HG03565 (cell line): ENCODE results near the gene MAMSTR.
A peak's percentile ranks its signal among the peaks of the same experiment; 100 is the strongest.
"Not testable (repeated sequence)": the region's sequence is repeated elsewhere in the genome, so short reads cannot be mapped to it uniquely, and the experiment has no call there.

ENCODE experiments used
- ATAC-seq: cut with Tn5 transposase; IDR thresholded peaks from one replicate; pipeline ENCODE4 v1.9.1; 2021; ENCODE audit warnings: mild to moderate bottlenecking, moderate library complexity; ENCODE audit not compliant: unreplicated experiment

MAMSTR gene

DNA sequence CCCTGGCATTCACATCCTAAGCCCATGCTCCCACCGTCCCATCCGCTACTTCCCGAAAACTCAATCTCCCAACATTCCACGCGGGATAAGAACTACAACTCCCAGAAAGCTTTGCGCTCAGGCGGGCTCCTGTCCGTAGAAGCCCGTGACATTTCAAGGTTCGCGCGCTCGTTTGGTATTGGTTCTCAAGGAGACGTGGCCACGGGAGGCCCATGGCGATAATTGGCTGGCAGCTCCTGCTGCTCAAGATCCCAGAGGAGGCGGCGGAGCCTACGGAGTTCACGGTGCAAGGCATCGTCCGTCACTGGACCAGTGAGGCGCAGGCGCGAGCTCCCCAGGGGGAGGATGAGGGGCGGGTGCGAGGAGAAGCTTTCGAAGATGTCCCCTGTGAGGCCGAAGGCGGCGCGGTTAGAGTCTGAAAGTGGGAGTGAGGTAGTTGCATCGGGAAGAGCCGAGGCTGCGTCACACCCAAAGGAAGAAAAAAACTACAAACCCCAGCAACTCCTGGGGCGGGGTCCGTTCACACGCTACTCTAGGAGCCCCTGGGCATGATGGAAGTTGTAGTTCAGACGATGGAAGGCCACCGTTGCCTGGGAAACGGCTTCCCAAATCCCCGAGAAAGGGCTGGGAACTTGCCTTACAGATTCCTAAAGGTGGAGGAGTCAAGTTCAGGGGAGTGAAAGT is 1.2 kb upstream of the MAMSTR start:
- peak; percentile 82 for ATAC-seq

DNA sequence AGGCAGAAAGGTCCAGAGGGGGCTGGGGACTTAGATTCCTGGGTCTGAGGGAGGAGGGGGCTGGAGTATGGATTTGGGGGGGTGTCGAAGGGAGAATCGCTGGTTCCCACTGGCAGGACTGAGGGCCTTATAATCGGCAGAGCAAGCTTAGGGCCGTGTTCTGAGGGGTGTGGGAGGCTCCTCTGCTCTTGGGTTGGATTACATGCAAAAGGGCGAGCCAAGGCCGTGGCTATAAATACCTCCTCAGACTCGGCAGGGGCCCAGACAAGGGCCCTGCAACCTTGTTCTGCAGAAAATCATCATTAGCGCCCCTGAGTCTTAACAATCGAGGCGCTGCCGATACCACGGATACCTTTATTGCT is 707 bp upstream of the MAMSTR start:
- no peak for ATAC-seq

DNA sequence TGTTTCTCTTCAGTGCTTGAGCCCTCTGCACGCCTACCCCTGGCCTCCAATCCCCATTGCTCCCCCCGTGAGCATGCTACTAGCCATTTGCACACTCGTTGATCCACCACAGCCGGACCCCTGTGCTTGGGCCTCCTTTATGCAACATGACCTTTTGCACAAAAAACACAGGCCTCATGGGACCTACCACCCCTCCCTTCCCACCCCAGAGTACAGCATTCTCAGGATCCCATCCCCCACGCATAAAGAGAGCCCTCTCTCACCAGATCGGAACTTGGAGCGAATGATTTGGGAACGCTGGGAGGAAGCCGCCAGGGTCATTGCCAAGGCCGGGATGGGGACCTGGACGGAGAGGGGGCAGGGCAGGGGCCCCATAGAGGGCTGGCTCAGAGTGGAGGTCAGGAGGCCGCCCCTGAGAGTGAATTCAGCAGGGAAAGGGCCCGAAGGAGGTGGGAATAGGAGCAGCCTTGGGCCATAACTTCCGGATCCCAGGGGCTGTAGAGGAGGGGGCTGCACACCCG is 754 bp downstream of the MAMSTR start:
- no peak for ATAC-seq

DNA sequence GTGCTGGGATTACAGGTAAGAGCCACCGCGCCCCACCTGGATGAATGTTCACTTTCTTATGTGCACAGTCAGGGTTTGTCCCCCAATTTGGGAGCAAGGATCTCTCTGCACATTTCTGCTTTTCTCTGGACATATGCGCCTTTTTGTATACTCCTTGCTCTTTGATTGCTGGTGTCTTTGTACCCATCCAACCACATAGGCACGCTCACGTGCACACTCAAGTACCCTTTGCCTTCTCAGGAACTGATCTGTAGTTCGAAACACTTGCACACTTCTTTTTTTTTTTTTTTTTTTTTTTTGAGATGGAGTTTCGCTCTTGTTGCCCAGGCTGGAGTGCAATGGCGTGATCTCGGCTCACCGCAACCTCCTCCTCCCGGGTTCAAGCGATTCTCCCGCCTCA is 1.4 kb downstream of the MAMSTR start:
- not testable (repeated sequence) for ATAC-seq

DNA sequence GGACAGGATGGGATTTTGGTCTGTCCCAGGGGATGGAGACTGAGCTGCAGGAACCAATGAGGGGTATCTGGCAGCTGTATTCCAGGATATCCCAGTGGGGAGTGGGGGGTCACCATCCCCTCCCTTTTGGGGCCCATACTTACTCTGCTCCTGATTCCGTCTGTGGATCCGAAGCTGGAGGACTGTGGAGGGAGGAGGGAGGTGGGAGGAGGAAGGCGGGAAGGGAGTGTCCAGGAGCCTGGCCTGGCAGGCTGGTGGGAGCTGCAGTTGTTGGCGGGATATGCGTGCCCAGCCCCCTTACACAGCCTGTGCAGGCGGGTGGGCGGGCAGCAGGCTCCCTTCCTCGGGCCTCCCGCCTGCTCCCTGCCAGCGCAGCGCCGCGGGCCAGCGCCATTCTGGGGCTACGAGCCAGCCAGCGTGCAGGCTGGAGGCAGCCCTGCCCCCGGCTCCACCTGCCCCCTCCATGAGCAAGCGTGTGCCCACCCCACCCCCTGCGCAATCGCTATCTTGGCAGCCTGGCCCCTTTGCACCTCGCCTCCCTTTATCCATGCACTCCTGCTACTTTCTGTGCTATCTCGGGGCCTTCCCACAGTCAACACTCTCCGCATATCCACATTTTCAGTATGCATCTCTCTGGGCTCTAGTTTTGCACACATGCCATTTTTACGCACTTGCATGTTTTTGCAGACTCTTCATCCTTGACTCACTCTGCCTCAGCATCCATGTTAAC is 2.8 kb downstream of the MAMSTR start:
- ATAC-seq: no peak

DNA sequence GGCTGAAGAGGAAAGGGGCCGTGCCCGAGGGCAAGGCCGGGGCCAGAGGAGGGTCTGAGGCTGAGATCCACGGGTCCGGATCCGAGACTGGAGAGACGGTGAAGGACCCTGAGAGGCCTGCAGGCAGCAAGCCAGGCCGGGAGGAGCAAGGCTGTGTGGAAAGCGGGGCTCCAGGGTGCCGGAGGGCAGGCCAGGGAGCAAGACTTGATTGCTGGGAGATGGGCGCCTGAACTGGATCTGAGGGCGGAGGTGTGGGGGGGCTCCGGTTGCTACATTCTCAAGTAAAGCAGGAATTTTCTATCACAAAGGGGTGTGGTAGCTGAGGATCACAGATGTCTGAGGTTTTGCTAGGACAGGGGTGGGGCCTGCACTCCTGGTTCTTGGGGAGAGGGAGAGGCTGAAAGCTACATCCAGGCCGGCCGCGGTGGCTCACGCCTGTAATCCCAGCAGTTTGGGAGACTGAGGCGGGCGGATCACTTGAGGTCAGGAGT is 3.8 kb downstream of the MAMSTR start:
- no peak for ATAC-seq

DNA sequence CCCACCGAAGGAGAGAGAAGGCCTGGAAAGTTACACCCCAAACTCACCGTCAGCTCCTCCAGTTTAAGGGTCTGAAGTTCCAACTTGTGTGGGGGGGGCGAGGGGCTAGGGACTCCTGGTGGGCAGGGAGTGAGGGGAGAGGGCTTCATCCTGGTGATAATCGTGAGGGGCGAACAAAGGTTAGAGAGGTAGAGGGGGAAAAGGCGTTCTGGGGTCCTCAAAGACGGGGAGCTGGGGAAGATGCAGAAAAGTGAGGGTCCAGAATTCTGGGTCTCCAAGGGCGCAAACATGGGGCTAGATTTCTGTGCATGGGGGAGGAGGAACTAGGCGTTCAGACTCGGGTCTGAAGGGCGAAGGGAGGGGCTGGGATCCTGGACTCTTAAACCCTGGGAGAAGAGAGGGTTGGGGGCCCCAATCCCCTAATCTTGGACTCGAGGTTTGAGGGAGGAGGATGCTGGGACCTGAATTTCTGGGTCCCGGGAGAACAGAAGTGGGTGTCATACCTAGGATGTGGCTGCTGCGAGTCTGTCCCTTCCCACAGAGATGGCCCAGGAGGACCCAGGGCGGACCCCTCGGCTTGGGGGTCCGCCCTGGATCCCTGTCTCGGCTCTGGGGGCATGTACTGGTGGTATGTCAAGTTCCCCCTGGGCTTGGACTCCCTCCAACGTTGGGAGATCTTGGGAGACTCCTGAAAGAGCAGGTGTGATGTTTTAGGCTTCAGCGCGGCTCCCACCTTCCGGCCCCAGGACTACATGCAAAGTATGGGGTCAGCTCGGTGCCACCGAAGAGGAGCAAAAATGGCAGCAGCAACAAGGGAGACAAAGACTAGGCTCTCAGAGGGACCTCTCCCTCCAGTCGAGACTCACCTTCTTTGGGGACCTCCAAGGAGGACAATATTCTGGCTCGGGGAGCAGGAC is 4.5 kb downstream of the MAMSTR start:
- ATAC-seq: no peak

DNA sequence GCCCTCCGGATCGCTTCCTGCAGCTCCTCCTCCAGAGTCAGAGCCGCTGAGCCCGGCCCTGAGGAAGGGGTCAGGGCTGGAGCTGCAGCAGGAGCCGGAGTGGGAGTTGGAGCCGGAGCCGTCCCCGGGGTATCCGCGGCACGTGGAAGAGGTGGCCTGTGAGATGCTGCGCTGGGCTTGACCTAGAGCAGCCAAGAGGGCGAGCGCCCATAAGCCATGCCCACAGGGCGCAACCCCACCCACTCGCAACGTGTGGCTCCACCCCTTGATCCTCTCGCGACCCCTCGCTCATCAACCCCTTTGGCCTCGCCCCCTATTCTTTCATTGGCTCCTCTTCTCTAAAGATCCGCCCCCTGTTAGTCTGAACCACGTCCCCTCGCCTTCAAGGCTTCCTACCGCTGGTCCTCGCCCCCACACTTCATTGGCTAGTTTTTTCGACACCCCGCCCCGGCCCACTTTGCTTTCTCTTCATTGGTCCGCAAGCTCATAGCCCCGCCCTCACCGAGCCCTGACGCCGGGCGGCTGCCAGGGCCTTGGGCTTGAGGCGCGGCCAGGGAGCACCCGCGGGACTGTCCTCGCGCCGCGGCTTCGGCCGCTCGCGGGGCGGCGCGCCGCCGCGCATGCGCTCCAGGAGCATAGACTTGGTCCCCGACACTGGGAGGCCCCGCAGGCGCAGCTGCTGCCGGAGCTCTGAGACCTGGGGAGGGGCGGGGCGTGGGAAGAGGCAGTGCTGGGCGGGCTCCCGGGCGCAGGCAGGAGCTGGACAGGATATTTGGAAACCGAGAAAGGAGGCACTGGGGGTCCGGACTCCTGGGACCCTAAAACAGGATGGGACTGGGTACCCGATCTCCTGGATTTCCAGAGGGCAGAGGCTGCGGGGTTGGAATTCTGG is 5.4 kb downstream of the MAMSTR start:
- ATAC-seq: peak; percentile 83

DNA sequence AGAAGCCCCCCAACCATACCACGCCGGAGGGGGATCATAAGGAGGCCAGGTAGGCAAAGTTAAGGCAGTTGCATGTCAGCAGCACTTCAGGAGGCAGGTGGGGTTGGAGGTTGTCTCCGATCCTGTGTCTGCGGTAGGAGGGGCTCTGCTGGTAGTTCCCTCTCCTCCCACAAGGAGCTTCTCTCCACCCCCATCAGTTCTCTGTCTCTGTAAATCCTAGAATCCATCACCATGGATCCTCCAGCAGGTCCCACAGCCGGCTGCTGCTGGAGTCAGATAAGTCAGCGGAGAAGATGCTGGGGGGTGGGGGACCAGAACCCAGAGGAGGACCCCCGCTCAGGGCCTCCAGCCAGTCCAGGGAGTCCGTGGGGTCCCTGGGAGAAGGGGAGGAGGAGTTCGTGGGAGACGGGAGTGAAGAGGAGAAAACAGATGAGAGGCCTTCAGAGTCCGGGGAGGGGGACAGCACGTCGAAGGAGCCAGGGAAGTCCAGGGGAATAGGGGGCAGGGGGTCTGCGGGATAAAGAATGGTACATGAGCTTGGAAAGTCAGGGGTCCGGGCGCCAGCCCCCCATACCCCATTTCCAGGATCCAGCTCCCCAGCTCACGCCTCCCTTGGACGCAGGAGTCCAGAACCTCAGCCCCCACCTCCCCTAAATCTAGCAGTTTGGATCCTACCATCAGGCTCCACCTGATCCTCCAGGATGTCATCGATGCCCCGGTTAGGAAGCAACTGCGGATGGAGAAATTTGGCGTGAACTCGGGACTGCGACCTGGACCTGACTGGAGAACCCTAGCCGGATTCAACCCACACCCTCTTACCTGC is 6.3 kb downstream of the MAMSTR start:
- ATAC-seq: no peak

DNA sequence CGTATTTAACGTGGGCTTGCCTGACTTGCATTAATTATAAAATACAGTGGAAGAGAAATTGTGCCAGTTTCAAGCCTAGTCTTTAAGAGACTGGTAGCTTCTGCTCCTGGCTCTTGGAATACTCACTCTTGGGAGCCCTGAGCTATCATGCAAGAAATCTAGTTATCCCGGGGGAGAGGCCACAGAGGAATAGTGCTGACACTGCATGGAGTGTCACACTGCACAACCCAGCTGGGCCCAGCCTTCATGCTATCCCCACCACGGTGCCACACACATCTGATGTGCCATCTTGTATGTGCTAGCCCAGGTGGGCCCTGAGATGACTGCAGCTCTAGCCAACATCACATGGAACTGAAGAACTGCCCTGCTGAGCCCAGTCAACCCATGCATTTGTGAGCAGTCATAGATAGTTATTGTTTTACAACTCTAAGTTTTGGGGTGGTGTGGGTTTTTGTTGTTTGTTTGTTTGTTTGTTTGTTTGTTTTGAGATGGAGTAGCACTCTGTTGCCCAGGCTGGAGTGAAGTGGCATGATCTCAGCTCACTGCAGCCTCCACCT is 8.3 kb downstream of the MAMSTR start:
- ATAC-seq: no peak

DNA sequence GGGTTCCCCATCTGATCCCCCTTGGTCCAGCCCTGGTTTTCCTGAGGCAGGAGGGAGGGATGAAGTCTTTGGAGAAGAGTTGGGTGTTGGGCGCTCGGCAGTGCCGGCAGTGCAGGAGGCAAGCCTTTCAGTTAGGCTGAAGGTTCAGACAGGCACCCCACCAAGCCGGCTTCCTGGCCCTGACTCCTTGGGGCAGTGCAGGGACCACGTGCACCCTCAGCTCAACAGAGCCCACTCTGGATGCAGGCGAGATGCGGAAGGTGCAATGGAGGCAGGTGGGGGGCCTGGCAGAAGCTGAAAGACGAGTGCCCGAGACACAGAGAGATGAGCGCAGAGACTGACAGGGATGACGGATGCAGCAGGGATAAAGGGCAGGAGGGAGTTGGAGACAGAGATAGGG is 11.1 kb downstream of the MAMSTR start:
- ATAC-seq: no peak

DNA sequence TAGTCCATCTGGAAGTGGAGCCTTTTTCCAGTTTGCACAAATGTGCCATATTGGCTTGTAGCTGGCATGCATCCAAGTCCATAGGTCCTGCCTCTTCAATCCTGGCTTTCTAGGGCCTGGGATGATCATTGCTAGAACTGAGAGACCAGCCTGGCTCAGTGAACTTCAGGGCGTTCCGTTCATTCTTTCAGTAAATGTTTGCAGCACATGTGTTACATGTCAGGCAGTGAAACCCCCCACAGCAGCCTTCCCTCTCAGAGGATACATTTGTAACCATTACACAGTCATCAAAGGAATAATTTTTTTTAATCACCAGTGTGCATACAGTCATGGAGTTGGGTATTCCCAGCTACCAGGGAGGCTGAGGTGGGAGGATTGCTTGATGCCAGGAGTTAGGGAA is 14.1 kb downstream of the MAMSTR start:
- ATAC-seq: no peak

DNA sequence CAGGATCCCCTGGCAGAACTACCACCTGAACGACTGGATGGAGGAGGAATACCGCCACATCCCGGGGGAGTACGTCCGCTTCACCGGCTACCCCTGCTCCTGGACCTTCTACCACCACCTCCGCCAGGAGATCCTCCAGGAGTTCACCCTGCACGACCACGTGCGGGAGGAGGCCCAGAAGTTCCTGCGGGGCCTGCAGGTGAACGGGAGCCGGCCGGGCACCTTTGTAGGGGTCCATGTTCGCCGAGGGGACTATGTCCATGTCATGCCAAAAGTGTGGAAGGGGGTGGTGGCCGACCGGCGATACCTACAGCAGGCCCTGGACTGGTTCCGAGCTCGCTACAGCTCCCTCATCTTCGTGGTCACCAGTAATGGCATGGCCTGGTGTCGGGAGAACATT is 16.2 kb downstream of the MAMSTR start:
- ATAC-seq: no peak

DNA sequence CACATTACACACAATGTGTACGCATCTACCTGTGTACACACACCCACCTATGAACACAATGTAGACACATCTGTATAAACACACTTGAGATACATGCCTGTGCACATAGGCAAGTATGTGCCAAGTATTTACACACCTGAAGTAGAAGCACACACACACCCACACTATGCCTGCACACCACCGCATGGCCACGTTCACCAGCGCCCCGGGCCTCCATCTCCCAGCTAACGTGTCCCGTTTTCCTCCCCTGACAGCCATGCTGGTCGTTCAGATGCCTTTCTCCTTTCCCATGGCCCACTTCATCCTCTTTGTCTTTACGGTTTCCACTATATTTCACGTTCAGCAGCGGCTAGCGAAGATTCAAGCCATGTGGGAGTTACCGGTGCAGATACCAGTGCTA is 16.8 kb downstream of the MAMSTR start:
- no peak for ATAC-seq

DNA sequence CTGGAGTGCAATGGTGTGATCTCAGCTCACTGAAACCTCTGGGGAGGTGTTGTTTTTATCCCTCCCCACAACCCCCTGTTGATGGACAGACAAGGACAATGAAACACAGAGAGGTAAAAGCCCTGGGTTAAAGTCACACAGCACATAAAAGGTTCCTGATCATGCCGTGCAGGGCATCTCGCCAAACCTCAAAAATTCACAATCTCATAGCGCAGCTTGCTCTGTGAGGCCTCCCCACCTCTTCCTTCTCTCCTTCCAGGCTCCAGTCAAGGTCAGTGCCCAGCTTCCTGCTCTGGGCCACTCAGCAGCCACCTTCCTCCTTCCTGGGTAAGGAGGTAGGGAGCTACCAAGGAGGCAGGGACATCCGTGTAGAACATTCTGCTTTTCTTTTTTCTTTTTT is 21.5 kb downstream of the MAMSTR start:
- ATAC-seq: no peak

DNA sequence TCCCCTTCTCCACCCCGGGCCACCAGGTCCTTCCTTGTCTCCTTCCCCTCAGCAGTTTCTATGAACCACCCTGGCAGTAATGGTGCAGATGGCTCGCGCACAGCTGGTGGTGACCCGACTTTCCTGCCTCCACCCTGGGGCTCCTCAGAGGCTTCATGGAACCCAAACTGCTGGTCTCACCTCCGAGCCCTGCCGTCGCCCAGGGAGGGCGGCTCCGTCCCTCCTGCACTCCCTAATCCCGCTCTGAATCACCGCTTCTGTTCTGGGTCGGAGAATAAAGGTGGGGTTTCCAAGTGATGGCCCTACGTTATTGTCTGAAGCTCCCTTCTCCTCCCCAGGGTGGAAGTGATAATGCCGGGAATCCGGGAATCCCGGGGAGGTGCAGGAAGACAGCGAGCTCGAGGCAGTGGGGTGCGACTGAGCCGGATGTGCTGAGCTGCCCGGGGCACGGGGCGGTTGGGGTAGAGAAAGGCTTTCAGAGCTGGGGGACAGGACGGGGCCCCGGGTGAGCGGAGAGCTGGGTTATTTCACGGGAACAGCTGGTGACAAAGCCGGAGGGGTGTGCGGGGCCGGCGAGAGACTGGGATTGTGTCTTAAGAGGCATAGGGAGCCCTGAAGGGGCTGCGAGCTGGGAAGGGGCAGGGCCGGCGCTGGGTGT is 23.0 kb downstream of the MAMSTR start:
- ATAC-seq: no peak

DNA sequence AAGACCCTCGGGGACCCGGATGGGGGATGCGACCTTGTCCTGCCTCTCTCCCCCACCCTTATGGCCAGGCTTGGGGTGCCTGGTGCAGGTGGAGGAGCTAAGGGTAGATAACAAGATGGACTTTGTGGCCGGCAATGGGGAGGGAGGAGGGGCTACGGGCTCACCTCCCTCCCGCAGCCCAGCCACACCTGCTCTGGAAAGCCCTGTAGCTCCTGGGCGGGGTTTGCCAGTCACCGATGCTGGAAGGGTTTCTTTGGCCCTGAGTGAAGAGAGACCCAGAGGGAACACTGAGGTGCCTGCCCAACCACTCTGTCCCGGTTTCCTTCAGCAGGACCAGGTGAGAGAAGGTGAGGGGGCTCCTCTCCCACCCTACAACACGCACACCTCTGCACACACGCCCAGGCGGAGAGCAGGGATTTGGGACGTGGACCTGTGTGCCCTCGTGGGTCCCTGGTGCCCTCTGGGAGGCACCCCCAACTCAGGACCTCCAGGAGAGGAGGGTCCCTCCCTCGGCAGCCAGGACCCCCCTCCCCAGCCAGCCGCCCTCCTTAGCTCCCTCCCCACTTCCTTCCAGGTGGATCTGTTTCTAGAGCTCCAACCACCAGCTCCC is 23.7 kb downstream of the MAMSTR start, which contains the start of gene FUT2:
FUT2 (plus strand) TSS at position 229 of the 610 bp plus-strand sequence. CDS start 6,986 bp downstream, outside the sequence.
- ATAC-seq: no peak

DNA sequence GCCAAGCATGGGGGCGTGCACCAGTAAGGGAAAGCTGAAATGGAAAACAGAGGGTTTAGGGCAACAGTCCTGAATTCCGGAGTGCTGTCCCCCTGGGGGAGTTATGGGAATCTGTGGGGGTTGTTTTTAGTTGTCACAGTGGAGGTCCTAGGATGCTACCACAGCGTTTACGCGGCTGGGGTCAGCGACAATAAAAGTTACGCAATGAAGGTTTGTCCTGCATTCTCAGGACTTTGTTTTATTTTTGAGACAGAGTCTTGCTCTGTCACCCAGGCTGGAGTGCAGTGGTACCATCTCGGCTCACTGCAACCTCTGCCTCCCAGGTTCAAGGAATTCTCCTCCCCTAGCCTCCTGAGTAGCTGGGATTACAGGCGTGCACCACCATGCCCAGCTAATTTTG is 25.9 kb downstream of the MAMSTR start:
- ATAC-seq: not testable (repeated sequence)
